Left lung (tissue), 10 donors: Measurements from ENCODE around the gene AQP2. TPM values are rescaled to one million over a fixed set of nuclear protein-coding genes. Genes with fewer than 3 reads are reported as not detected.
"Not testable (repeated sequence)": the region's sequence is repeated elsewhere in the genome, so short reads cannot be mapped to it uniquely, and the experiment has no call there.

Experiments
- ATAC-seq: fragments of 200-7000 bp; cut with Tn5 transposase; one replicate; pipeline ENCODE4 v1.9.1; 2020; ENCODE audit warnings: moderate library complexity
- DNase-seq, 4 donors: peaks; one replicate each; pipeline ENCODE4 v3.0.0-alpha.2; 2013 to 2020
- H3K27ac ChIP-seq, 2 donors: fragments of 200-600 bp; sonication (generic) in 1 of 2; one replicate each; pipeline versions ENCODE4 v1.5.0 to v1.8.0; 2020 to 2021
- H3K27me3 ChIP-seq, 2 donors: fragments of 200-600 bp; sonication (generic) in 1 of 2; one replicate each; pipeline versions ENCODE4 v1.5.0 to v1.8.0; 2020 to 2021
- H3K36me3 ChIP-seq, 2 donors: fragments of 200-600 bp; sonication (generic) in 1 of 2; one replicate each; pipeline versions ENCODE4 v1.5.0 to v1.8.0; 2020 to 2021
- H3K4me1 ChIP-seq, 2 donors: fragments of 200-600 bp; one replicate each; pipeline ENCODE4 v1.8.0; 2021
- H3K4me3 ChIP-seq, 2 donors: fragments of 200-600 bp; sonication (generic) in 1 of 2; one replicate each; pipeline versions ENCODE4 v1.5.0 to v1.8.0; 2020 to 2021; ENCODE audit warnings: mild to moderate bottlenecking in 1 of 2
- H3K9me3 ChIP-seq, 2 donors: fragments of 200-600 bp; sonication (generic) in 1 of 2; one replicate each; pipeline versions ENCODE4 v1.5.0 to v1.8.0; 2020 to 2021
- CTCF ChIP-seq, 2 donors: fragments of 200-600 bp; sonication (generic) in 1 of 2; IDR thresholded peaks; one replicate each; pipeline versions ENCODE4 v1.5.0 to v1.8.0; 2021; ENCODE audit warnings: antibody characterized with exemption in 2 of 2
- intact Hi-C, 2 donors: fragments of 100-400 bp; cut with DNase I; formaldehyde crosslinking; loops; one replicate each; pipeline versions ENCODE4 v1.11.2 to v1.14.2; 2022
- polyA plus RNA-seq, 6 donors: library from polyadenylated mRNA; unstranded; fragments of 120-200 nt; gene quantifications; one replicate each; pipeline ENCODE4 v1.2.1, GENCODE V29; 2013; ENCODE audit not compliant: insufficient read length in 6 of 6
- total RNA-seq, 2 donors: library from RNA; stranded (reverse); fragmentation: NEBNext Ultra II Directional; extraction: Animal tissue kit (Norgen Biotek cat#: 25700); gene quantifications; one replicate each; pipeline ENCODE4 v1.2.1, GENCODE V29; 2021
- donor health status: DM: no; HTN: yes; CAD: no.
- donor health status: DM: no; HTN: no; CAD: no.

AQP2 gene
- total and polyA plus RNA-seq, 8 donors: 0.13 to 2.0 (median 0.42) TPM; not detected in 1

- no peaks in the 10 kb centered on the region for H3K36me3 ChIP-seq
- intact Hi-C loops: no loop called here
- TF ChIP-seq CTCF (IDR thresholded peaks at IDR 0.05): no peak
- peaks cover 5 to 47% of the 10 kb centered on the region in 2 donors for H3K4me1 ChIP-seq
- H3K27ac ChIP-seq: peak overlapping the region in 1 of 2 donors; percentile 42
- H3K9me3 ChIP-seq: no peaks in the 10 kb centered on the region
- H3K4me3 ChIP-seq: no peak overlapping the region
- DNase-seq (no peak), ATAC-seq (no peak)
- no peaks in the 10 kb centered on the region for H3K27me3 ChIP-seq
These were observed 34.2 kb downstream of the AQP2 start for GRCh38 chr12:49984476-49985359.

- no peaks in the 10 kb centered on the region for H3K36me3 ChIP-seq
- no peak for TF ChIP-seq CTCF (IDR thresholded peaks at IDR 0.05)
- no peaks in the 10 kb centered on the region for H3K9me3 ChIP-seq
- H3K27me3 ChIP-seq: no peaks in the 10 kb centered on the region
- peaks cover 11 to 58% of the 10 kb centered on the region in 2 donors for H3K4me1 ChIP-seq
- no peak overlapping the region for H3K4me3 ChIP-seq
- no peak overlapping the region for H3K27ac ChIP-seq
- intact Hi-C loops: no loop called here
- DNase-seq (no peak), ATAC-seq (no peak)
These were observed 35.4 kb downstream of the AQP2 start for GRCh38 chr12:49985981-49986380.

DNA sequence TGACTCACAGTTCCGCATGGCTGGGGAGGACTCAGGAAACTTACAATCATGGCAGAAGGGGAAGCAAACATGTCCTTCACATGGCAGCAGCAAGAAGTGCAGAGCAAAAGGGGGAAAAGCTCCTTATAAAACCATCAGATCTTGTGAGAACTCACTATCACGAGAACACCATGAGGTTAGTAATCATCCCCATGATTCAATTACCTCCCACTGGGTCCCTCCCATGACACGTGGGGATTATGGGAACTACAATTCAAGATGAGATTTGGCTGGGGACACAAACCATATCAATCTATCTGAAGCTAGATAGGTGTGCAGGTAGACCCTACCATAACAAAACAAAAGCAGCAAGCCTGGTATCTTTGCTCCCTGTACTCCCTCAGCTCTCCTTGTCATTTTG is 35.9 kb downstream of the AQP2 start:
- peaks cover 11 to 58% of the 10 kb centered on the region in 2 donors for H3K4me1 ChIP-seq
- intact Hi-C loops, H3K4me3 ChIP-seq, DNase-seq, ATAC-seq, H3K27ac ChIP-seq, H3K27me3 ChIP-seq, H3K9me3 ChIP-seq, H3K36me3 ChIP-seq: not testable (repeated sequence)

DNA sequence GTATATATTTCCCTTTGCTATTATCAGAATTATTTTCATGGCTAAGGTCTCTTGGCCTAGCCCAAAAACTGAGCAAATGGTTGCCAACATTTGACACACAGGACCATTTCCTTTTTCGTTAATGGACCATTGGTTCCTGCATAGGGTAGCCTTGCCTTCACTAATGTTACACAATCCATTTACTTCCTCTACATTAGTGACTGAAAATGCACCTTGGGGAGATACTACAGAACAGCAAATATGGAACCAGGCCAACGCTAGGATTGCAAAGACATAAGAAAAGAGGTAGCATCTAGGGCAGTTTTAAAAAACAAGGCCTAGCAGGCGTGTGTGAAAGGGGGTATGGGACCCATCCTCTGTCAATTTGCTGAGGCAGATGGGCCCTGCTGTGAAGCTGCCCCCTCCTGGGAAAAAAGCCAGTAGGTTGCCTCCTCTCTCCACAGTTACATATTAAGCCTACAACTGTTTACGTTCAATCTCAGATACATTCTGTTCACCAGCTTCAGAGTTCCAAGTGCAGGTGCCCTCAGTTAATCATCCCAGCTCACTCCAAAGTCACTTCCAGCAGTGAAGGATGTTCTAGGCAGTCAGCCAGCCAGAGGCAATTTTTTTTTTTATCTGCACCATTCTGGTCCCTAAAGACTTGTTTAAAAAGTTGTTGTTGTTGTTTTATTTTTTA is 37.2 kb downstream of the AQP2 start:
- Histone ChIP-seq H3K27me3 (no peaks in the 10 kb centered on the region), H3K4me3 (no peak overlapping the region), H3K27ac (peak overlapping the region in 1 of 2 donors; percentile 48), H3K36me3 (peaks cover 0 to 14% of the 10 kb centered on the region in 2 donors), H3K9me3 (no peaks in the 10 kb centered on the region), H3K4me1 (peaks cover 11 to 49% of the 10 kb centered on the region in 2 donors)
- intact Hi-C loops: no loop called here
- DNase-seq (no peak), ATAC-seq (peak; percentile 60)
- TF ChIP-seq CTCF (IDR thresholded peaks at IDR 0.05): no peak

DNA sequence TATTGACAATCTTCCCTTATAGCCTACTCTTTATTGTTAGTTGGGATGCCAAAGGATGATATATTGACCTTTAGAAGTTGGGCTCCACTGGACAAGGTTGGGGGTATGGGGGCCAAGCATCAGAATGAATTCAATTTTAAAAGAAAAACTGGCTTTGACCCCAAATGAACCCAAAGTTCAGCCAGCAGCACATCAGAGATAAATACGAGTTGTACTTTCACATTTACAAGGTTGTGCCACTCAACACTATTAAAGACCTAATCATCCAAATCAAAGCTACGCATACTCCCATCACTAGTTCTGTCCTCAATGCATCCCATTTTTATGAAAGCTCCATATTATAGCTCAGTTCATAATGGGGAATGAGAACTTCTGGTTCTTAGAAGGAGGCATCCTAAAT is 38.9 kb downstream of the AQP2 start:
- H3K9me3 ChIP-seq, ATAC-seq, DNase-seq, H3K4me3 ChIP-seq, H3K27ac ChIP-seq, H3K27me3 ChIP-seq, intact Hi-C loops: not testable (repeated sequence)
- Histone ChIP-seq H3K4me1 (peaks cover 6 to 33% of the 10 kb centered on the region in 2 donors), H3K36me3 (peaks cover 0 to 30% of the 10 kb centered on the region in 2 donors)

GRCh38 chr12:49990273-49990672 is 39.7 kb downstream of the AQP2 start:
- H3K36me3 ChIP-seq: peaks cover 0 to 39% of the 10 kb centered on the region in 2 donors
- peak overlapping the region; percentile 62 to 76 for H3K27ac ChIP-seq
- H3K9me3 ChIP-seq: no peaks in the 10 kb centered on the region
- intact Hi-C loops: no loop called here
- no peak for DNase-seq
- H3K27me3 ChIP-seq: no peaks in the 10 kb centered on the region
- peaks cover 6 to 30% of the 10 kb centered on the region in 2 donors for H3K4me1 ChIP-seq
- TF ChIP-seq CTCF (IDR thresholded peaks at IDR 0.05): no peak
- no peak overlapping the region for H3K4me3 ChIP-seq
- ATAC-seq: peak; percentile 75
